Bronchial epithelial cell (primary cell): ENCODE measurements around the gene RAPGEF6. TPM values are rescaled to one million over a fixed set of nuclear protein-coding genes. Genes with fewer than 3 reads are reported as not detected.

ENCODE experiments used
- DNase-seq: peaks from one replicate; pipeline ENCODE4 v3.0.0-alpha.2; 2010; ENCODE audit warnings: low read depth
- FAIRE-seq: peaks from 2 replicates; lab custom pipeline; 2011; peaks lifted over from hg19 to GRCh38; lab: Jason Lieb, UNC
- H3K27me3 ChIP-seq: 2 replicates; pipeline ENCODE4 v1.5.1; 2011; ENCODE audit warnings: low read length; ENCODE audit not compliant: control insufficient read depth, insufficient read depth
- H3K36me3 ChIP-seq: 2 replicates; pipeline ENCODE4 v1.5.1; 2011; ENCODE audit warnings: low read length; ENCODE audit not compliant: control insufficient read depth, insufficient read depth
- H3K4me3 ChIP-seq: 2 replicates; pipeline ENCODE4 v1.5.1; 2011; ENCODE audit warnings: mild to moderate bottlenecking, low read depth, low read length, control low read depth
- CTCF ChIP-seq: IDR thresholded peaks from 2 replicates; pipeline ENCODE4 v1.5.1; 2011; ENCODE audit warnings: mild to moderate bottlenecking, moderate library complexity, low read length, control low read depth, inconsistent platforms; ENCODE audit not compliant: insufficient read depth, severe bottlenecking
- total RNA-seq: library from RNA; depleted of rRNA; stranded (reverse); fragments of >200 nt; gene quantifications from 2 replicates; pipeline ENCODE4 v1.2.1, GENCODE V29; 2014

RAPGEF6 gene
- total RNA-seq, 1 donor from 2014 or later, result 14.2 TPM

DNA sequence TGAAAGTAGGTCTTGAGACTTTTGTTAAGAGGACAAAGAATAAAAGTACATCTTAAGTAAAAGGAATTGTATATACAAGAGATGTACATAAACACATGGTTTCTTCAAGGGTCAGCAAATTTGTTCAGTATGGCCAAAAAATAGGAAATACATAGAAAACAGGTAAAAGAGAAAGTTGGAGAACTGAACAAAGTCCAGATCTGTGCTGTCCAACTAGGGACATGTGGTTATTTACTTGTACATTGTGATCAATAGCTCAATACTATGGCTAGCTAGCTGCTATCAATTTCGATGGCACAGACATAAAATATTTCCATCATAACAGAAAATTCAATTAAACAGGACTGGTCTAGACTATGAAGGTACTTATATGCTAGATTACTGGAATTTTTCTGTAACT, 92.3 kb downstream of the RAPGEF6 start:
- H3K4me3 ChIP-seq, result no peak overlapping the region
- no peak for FAIRE-seq
- TF ChIP-seq CTCF, result no peak

DNA sequence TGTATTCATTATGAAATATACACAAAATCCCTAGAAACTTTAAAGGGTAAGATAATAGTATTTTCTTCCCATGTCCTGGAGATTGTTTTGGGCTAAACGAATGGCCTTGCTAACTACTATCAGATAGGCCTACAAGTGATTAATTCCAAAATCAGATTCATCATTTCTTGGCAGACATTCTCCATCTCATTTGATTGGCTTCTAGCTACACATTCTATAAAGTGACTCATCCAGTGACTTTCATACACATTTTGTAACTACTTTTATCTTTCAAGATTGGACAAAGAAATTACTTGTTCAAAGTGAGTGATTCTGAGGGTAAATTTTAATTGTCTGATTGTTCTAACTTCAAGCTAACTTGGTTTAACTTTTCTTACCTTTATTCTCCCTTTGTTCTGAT, 93.3 kb downstream of the RAPGEF6 start:
- DNase-seq (peak; percentile 93), FAIRE-seq (no peak)
- Histone ChIP-seq H3K4me3 (no peak overlapping the region), H3K36me3 (no peaks in the 10 kb centered on the region), H3K27me3 (no peaks in the 10 kb centered on the region)
- TF ChIP-seq CTCF, result no peak

More for the DNA sequence above, 92.3 kb downstream of the RAPGEF6 start:
- no peaks in the 10 kb centered on the region for H3K27me3 ChIP-seq
- no peaks in the 10 kb centered on the region for H3K36me3 ChIP-seq
- no peak for DNase-seq

DNA sequence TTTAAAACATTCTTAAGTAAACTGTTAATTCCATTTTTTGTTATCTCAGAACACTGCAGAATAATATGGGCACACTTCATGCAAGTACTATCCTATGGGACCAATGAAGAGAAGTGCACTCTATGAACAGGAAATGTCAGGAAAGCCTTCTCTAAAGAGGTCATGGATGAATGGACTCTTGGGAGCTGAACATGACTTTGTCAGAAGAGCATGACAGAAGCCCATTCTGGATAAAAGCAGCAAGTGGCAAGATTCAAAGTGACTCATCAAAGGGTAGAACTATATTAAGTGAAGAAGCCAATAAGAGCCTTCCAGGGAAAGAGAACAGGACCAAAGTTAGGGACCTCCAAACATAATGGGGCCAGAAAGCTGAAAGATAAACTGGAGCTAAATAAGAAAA, 94.0 kb downstream of the RAPGEF6 start:
- TF ChIP-seq CTCF, result no peak
- Histone ChIP-seq H3K4me3 (no peak overlapping the region), H3K27me3 (no peaks in the 10 kb centered on the region), H3K36me3 (no peaks in the 10 kb centered on the region)
- FAIRE-seq, result no peak
- no peak for DNase-seq

GRCh38 chr5:131539251-131539650, 95.8 kb downstream of the RAPGEF6 start:
- Histone ChIP-seq H3K27me3 (no peaks in the 10 kb centered on the region), H3K36me3 (no peaks in the 10 kb centered on the region), H3K4me3 (no peak overlapping the region)
- FAIRE-seq (no peak), DNase-seq (no peak)
- TF ChIP-seq CTCF, result no peak

DNA sequence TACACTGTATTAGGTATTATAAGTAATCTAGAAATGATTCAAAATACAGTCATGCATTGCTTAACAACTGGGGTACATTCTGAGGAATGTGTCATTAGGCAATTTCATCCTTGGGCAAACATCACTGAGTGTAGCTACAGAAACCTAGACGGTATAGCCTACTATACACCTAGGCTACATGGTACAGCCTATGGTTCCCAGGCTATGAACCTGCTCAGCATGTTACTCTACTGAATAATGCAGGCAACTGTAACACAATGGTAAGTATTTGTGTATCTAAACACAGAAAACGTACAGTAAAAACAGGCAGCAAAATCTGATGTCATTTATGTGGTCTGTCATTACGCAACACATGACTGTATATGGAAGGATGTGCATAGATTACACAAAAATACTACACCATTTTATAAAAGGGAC, 96.8 kb downstream of the RAPGEF6 start:
- TF ChIP-seq CTCF, result no peak
- DNase-seq, result peak; percentile 98
- peak; percentile 90 for FAIRE-seq
- no peaks in the 10 kb centered on the region for H3K27me3 ChIP-seq
- H3K36me3 ChIP-seq, result no peaks in the 10 kb centered on the region
- no peak overlapping the region for H3K4me3 ChIP-seq

DNA sequence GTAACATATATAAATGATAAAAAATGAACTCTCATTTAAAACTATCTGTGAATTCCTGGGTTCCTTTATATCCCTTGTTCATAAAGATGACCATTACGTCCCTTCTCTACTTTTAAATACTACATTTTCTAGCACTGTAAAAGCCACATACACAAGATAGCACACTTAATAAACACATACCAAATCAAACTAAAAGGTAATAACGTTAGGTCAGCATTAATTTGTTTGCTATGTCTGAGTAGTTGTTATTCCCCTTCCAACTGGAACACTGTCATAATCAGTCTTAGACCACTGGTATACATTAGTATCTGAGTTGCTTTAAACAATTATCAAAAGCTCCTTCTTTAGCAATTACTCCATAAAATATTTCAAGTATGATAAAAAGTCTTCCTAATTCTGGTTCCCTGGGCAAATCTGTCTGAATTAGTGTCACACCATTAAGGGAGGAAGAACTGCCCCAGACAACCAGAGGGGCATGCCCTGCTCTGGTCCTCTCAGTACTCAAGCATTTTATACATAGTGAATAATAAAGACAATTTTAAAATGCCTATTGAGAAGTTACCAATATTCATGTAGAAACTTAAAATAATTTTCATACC, 98.1 kb downstream of the RAPGEF6 start:
- TF ChIP-seq CTCF, result no peak
- FAIRE-seq (no peak), DNase-seq (no peak)
- Histone ChIP-seq H3K27me3 (no peaks in the 10 kb centered on the region), H3K4me3 (no peak overlapping the region), H3K36me3 (no peaks in the 10 kb centered on the region)
